AG08396 (cell line): ENCODE measurements around the gene ARHGAP19.

Experiments used
- DNase-seq: peaks from one replicate; pipeline ENCODE4 v3.0.0; 2012; ENCODE audit warnings: low spot score, mixed read lengths

The ARHGAP19 gene

DNA sequence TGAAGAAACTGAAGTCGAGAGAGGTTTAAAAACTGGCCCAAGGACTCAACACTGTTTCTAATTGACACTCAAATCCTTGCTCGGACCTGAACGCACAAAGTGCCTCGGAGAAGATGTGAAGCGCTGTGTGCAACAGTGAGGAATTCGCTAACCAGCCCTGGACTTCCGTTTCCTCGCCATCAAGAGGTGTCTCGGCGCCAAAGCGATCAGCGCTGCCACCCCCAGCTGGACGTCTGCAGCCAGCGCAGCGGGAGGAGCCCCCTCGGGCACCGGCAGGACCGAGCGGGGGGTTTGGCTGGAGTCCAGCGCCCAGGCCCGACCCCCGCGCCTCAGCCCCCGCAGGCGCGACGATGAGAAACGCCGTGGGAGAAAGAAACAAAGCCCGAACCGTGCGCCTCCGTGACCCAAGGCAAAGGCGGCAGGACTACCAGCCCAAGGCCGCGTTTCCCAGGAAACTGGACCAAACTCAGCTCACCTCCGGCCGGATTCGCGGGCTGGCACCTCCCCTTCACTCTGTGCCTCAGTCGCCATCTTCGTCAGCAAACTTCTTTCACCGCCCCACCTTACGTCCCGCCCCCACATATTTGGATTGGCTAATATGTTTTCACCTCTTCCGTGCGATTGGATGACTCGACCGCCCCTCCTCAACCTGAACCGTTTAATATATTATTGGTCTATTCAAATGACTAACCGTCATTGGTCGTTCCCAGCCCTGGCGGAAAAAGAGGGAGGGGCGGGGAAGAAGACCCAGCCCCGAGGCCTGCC is at the start of gene ARHGAP19:
ARHGAP19 (minus strand) TSS at position 541 of the 765 bp plus-strand sequence; CDS start at position 531, 10 bp downstream.
- DNase-seq: peak; percentile 96

- no peak for DNase-seq
These were observed 49.0 kb upstream of the ARHGAP19 start for GRCh38 chr10:97341416-97341815.

- DNase-seq: no peak
These were observed 45.6 kb upstream of the ARHGAP19 start for GRCh38 chr10:97338041-97338440.

DNA sequence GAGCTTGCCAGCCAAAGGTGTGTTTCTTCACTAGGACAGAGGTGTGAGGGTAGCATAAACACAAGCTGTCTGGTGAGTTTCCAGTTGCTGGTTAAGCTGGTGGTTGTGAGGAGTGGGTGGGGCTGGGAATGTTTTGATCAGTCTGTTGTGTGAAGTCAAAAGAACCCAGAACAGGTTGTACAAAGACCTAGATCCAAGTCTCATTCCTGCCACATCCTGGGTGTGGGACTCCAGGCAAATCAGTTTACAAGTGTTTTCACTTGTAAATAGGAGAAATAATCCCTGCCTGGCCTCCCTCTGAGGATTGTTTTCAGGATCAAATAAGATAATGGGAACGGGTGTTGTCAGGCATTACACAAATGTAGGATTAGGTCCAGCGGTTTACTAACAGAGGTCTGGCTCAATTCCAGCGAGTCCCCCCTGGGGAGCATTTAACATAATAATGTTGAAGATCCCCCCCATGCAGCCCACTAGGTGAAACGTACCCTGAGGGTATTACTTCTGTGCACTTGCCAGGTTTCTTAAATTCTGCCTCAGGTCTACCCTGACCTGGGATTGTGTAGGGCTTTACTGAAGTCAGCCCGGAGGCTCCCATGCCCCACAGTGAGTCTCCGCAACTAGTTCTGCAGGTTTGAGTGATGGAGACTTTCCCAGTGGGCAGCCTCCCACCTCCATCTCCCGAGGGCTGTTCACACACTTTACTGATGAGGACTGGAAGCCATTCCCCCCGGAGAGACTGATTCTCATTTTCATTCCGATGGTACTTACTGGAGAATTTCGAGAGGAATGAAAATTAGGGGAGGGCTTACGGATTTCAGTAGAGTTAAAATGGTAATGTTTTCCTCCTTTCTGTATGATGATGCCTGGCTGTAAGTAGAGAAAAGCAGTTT is 44.8 kb upstream of the ARHGAP19 start:
- DNase-seq: no peak

GRCh38 chr10:97336446-97336845 is 44.0 kb upstream of the ARHGAP19 start:
- DNase-seq: no peak

GRCh38 chr10:97336006-97336405 is 43.6 kb upstream of the ARHGAP19 start:
- no peak for DNase-seq

GRCh38 chr10:97335188-97335619 is 42.8 kb upstream of the ARHGAP19 start:
- no peak for DNase-seq

GRCh38 chr10:97334370-97335175 is 42.1 kb upstream of the ARHGAP19 start, which contains the start of gene FRAT2:
FRAT2 (minus strand) TSS chr10:97334729; CDS start chr10:97334572, 157 bp downstream.
- DNase-seq: peak; percentile 99

DNA sequence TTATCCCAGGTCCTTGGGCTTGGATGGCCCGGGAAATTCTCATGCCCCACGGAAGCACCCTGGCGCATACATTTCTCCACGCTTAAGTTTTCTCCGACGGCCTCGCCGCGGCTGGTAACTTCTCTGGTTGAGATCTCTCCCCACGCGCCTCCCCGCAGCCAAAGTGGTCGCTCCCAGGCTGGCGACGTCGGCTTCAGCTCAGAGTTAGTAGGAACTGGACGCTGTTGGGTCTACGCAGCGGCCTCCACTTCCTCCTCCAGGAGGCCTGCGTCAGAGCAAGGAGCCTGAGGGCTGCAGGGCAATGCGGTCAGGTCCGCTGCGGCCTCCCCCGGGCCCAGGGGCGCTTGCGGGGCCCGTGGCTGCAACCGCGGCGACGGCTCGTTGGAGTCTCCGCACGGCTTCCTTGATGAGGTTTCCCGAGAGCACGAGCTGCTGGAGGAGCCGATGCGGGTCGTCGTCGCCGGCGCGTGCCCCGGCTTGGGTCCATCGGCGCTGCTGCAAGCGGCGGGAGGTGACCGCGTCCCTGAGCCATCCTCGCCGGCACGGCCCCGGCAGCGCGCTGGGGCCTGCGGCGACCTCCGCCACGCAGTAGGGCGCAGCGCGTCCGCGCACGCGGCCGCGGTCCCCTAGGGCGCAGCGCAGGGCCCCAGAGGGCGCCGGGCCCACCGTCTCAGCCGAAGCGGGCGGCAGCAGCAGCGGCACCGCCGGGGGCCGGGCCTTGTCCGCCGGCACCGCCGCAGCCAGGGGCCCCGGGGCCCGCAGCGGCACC is 41.3 kb upstream of the ARHGAP19 start:
- peak; percentile 49 for DNase-seq

DNA sequence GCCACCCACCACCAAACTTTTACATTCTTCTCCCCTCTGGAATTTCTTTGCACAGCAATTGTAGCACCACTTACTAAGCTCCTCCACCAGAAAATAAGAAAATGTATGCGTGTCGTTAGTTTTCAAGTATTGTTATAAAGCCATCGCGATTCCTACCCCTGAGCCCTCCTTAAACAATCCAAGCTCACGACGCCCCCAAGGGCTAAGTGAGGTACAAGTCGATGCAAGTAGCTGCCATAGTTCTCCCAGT is 40.8 kb upstream of the ARHGAP19 start:
- DNase-seq: no peak

GRCh38 chr10:97332591-97333350 is 40.3 kb upstream of the ARHGAP19 start:
- DNase-seq: peak; percentile 83

DNA sequence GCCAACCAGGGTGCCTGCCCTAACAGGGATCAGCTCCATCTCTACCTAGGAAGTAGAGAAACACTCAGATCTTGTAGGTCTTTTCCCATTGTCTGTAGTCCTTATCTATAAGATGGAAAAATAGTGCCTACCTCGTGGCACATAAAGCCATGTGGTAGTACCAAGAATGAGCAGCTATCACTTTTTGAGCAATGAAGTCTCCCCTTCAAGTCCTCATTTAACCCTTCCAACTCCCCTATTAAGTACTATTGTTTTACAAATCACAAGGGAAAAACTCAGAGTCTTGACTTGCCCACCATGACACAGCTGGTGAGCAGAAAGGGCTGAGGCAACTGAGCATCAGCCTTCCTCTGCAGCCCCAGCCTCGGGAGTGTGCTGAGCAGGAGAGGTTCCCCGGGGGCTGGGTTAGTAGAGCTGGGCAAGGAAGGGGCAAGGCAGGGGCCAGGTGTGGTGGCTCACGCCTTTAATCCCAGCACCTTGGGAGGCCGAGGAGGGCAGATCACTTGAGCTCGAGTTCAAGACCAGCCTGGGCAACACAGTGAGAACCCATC is 38.8 kb upstream of the ARHGAP19 start:
- no peak for DNase-seq

- no peak for DNase-seq
These were observed 37.3 kb upstream of the ARHGAP19 start for GRCh38 chr10:97329766-97330165.

DNA sequence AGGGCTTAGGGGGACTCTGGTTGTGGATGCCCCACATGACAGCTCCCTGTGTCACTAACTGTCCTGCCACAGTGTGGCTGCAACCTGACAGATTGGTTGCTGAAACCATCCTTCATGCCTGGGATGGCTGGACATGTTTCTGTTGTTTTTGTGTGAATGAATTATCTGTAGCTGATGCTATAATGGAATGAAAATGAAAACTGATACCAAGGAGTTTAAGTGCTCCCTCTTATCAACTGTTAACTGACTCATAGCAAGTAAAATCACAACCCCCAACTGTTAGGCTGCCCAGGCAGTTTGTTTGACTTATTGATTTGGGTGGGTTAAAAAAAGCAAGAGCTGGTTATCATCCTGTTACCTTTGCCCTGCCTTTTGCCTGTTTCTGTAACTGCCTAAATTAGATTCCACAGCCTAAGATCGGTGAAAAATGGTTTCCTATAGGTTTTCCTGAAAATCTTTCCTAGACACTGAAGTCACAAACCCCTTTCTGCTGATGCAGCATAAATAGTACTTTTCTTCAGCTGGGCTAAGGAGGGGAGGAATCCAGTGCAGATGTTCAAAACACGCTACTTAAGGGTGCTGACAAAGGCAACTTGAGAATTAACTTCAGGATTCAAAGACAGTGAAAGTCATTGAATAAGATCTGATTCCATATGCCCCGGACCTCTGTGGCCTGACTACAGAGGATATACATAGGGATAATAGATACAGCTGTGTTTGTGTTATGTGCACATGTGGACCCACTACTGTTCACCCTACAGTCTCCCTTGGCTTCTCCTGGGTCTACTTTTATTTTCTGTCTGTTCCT is 36.4 kb upstream of the ARHGAP19 start:
- DNase-seq: no peak

- DNase-seq: no peak
These were observed 35.2 kb upstream of the ARHGAP19 start for GRCh38 chr10:97327348-97328294.

GRCh38 chr10:97325754-97326153 is 33.3 kb upstream of the ARHGAP19 start:
- no peak for DNase-seq

DNA sequence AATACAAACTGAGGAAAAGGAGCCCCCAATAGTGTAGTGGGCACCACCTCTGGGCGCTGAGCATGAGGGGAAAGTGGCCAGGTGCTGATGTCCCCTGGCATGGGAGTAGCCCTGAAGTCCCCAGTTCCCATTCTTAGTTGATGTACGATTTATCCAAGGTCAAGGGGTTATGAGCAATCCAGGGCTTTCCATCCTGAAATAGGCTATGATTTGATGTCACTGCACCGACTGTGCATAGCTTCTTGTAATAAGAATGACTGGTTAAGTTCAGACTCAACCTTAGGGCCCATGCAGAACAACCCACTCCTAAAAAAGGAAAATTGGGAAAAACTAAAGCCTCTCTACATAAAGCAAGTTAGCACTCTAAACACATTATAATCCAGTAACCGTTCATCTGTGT is 31.1 kb upstream of the ARHGAP19 start:
- DNase-seq: no peak

DNA sequence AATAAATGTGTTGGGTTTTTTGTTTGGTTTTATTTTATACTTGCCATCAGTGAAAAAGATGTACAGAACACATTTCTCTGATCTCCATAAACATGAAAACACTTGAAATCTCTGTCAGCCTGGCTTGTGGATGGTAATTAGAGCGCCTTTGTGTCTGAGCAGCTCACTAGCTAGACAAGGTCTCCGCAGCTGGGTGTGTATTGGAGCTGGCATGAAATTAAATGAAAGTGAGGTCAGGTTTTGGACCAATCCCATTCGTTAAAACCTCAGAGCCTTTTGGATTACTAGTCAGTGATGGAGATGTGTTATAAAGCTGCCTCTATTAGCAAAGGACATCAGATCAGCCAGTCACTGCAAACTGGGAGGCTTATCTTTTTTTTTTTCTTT is 29.4 kb upstream of the ARHGAP19 start:
- no peak for DNase-seq
